Measurements from ENCODE around the gene LRMDA. TPM values are rescaled to one million over a fixed set of nuclear protein-coding genes. Genes with fewer than 3 reads are reported as not detected.
A peak's percentile ranks its signal among the peaks of the same experiment; 100 is the strongest.

The LRMDA gene
- total RNA-seq, 1 donor from 2014 or later: 29.9 TPM

GRCh38 chr10:76491216-76491615 is 1059.8 kb downstream of the LRMDA start:
- Histone ChIP-seq H3K4me3 (no peak overlapping the region), H3K27me3 (ENCODE audit: low read depth) (no peaks in the 10 kb centered on the region), H3K36me3 (no peaks in the 10 kb centered on the region), H3K9me3 (peaks cover 33% of the 10 kb centered on the region), H3K27ac (no peak overlapping the region), H3K4me1 (no peaks in the 10 kb centered on the region)
- no peak for TF ChIP-seq CTCF (IDR thresholded peaks at IDR 0.05)
- ATAC-seq: peak; percentile 47 to 73
- intact Hi-C loops (cut with DNase I): no loop called here
- DNase-seq: no peak

DNA sequence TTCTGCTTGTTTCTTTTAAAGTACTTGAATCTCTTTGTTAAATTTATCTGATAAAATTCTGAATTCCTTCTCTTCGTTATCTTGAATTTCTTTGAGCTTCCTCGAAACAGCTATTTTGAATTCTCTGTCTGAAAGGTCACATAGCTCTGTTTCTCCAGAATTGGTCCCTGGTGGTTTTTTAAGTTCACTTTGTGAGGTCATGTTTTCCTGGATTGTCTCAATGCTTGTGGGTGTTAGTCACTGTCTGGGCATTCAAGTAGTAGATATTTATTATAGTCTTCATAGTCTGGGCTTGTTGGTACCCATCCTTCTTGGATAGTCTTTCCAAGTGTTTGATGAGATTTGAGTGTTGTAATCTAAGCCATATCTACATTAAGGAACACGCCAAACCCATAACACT is 1060.6 kb downstream of the LRMDA start:
- Histone ChIP-seq H3K27me3 (ENCODE audit: low read depth) (no peaks in the 10 kb centered on the region), H3K4me1 (no peaks in the 10 kb centered on the region), H3K9me3 (peaks cover 33% of the 10 kb centered on the region), H3K36me3 (no peaks in the 10 kb centered on the region), H3K4me3 (no peak overlapping the region), H3K27ac (no peak overlapping the region)
- ATAC-seq (no peak), DNase-seq (no peak)
- no peak for TF ChIP-seq CTCF (IDR thresholded peaks at IDR 0.05)
- intact Hi-C loops (cut with DNase I): no loop called here

- TF ChIP-seq CTCF (IDR thresholded peaks at IDR 0.05): no peak
- no peak for DNase-seq
- peaks cover 33% of the 10 kb centered on the region for H3K9me3 ChIP-seq
Measured at GRCh38 chr10:76492678-76493472, 1061.5 kb downstream of the LRMDA start.

GRCh38 chr10:76497666-76498065 is 1066.2 kb downstream of the LRMDA start:
- intact Hi-C loops (cut with DNase I): no loop called here
- Histone ChIP-seq H3K4me3 (no peak overlapping the region), H3K27me3 (ENCODE audit: low read depth) (no peaks in the 10 kb centered on the region), H3K9me3 (peaks cover 17% of the 10 kb centered on the region), H3K36me3 (no peaks in the 10 kb centered on the region), H3K4me1 (no peaks in the 10 kb centered on the region), H3K27ac (no peak overlapping the region)
- DNase-seq (no peak), ATAC-seq (no peak)
- no peak for TF ChIP-seq CTCF (IDR thresholded peaks at IDR 0.05)

More at GRCh38 chr10:76492678-76493472, 1061.5 kb downstream of the LRMDA start:
- H3K36me3 ChIP-seq: no peaks in the 10 kb centered on the region
- no peak overlapping the region for H3K4me3 ChIP-seq
- intact Hi-C loops (cut with DNase I): no loop called here
- ATAC-seq: no peak
- H3K27ac ChIP-seq: no peak overlapping the region
- no peaks in the 10 kb centered on the region for H3K27me3 ChIP-seq (ENCODE audit: low read depth)
- no peaks in the 10 kb centered on the region for H3K4me1 ChIP-seq

GRCh38 chr10:76504823-76505222 is 1073.4 kb downstream of the LRMDA start:
- Histone ChIP-seq H3K4me1 (no peaks in the 10 kb centered on the region), H3K36me3 (no peaks in the 10 kb centered on the region), H3K27me3 (ENCODE audit: low read depth) (no peaks in the 10 kb centered on the region), H3K27ac (no peak overlapping the region), H3K4me3 (no peak overlapping the region), H3K9me3 (peaks cover 21% of the 10 kb centered on the region)
- no peak for ATAC-seq
- no peak for TF ChIP-seq CTCF (IDR thresholded peaks at IDR 0.05)
- intact Hi-C loops (cut with DNase I): no loop called here
- no peak for DNase-seq
